Activated CD8-positive, alpha-beta memory T cell treated with anti-CD3 and anti-CD28 coated beads for 4 hours (primary cell): ENCODE measurements around the gene CD2AP.
"Not testable (repeated sequence)": the region's sequence is repeated elsewhere in the genome, so short reads cannot be mapped to it uniquely, and the experiment has no call there.

Experiments used
- DNase-seq, 2 donors: peaks; one replicate each; pipeline ENCODE4 v3.0.0-alpha.2; 2020; ENCODE audit warnings: low read depth in 2 of 2

CD2AP gene

GRCh38 chr6:47477497-47478232 is at the start of gene CD2AP:
CD2AP (plus strand) TSS chr6:47477789; CDS start chr6:47478245, 456 bp downstream.
- DNase-seq: peak; percentile 77 to 82

GRCh38 chr6:47428288-47428687 is 49.3 kb upstream of the CD2AP start:
- no peak for DNase-seq

GRCh38 chr6:47428746-47429664 is 48.6 kb upstream of the CD2AP start:
- no peak for DNase-seq

- DNase-seq: no peak
These were observed 43.0 kb upstream of the CD2AP start for GRCh38 chr6:47434372-47435253.

- no peak for DNase-seq
These were observed 42.4 kb upstream of the CD2AP start for GRCh38 chr6:47435254-47435612.

GRCh38 chr6:47437592-47437991 is 40.0 kb upstream of the CD2AP start:
- no peak for DNase-seq

GRCh38 chr6:47438481-47439347 is 38.9 kb upstream of the CD2AP start:
- DNase-seq: no peak

- no peak for DNase-seq
These were observed 38.3 kb upstream of the CD2AP start for GRCh38 chr6:47439348-47439668.

- DNase-seq: no peak
These were observed 36.9 kb upstream of the CD2AP start for GRCh38 chr6:47440719-47441118.

GRCh38 chr6:47444964-47445363 is 32.6 kb upstream of the CD2AP start:
- DNase-seq: not testable (repeated sequence)

GRCh38 chr6:47446669-47447330 is 30.8 kb upstream of the CD2AP start:
- no peak for DNase-seq

GRCh38 chr6:47447722-47448121 is 29.9 kb upstream of the CD2AP start:
- DNase-seq: no peak

- no peak for DNase-seq
These were observed 26.4 kb upstream of the CD2AP start for GRCh38 chr6:47451162-47451561.

- DNase-seq: no peak
These were observed 24.7 kb upstream of the CD2AP start for GRCh38 chr6:47452899-47453298.

- DNase-seq: no peak
These were observed 24.1 kb upstream of the CD2AP start for GRCh38 chr6:47453372-47453936.

GRCh38 chr6:47454713-47455396 is 22.7 kb upstream of the CD2AP start:
- DNase-seq: no peak

GRCh38 chr6:47455533-47456209 is 21.9 kb upstream of the CD2AP start:
- DNase-seq: no peak

- DNase-seq: no peak
These were observed 21.0 kb upstream of the CD2AP start for GRCh38 chr6:47456536-47456975.

GRCh38 chr6:47457370-47457769 is 20.2 kb upstream of the CD2AP start:
- DNase-seq: no peak
